ENCODE data around the gene SLC9A4.
"Not testable (repeated sequence)": the region's sequence is repeated elsewhere in the genome, so short reads cannot be mapped to it uniquely, and the experiment has no call there.

SLC9A4 gene

GRCh38 chr2:102550151-102550550 is 77.1 kb downstream of the SLC9A4 start:
- no peak for DNase-seq (ENCODE audit: low spot score)

GRCh38 chr2:102551329-102552096 is 78.5 kb downstream of the SLC9A4 start:
- no peak for DNase-seq (ENCODE audit: low spot score)

GRCh38 chr2:102553601-102554000 is 80.6 kb downstream of the SLC9A4 start:
- no peak for DNase-seq (ENCODE audit: low spot score)

- no peak for DNase-seq (ENCODE audit: low spot score)
These were observed 85.4 kb downstream of the SLC9A4 start for GRCh38 chr2:102558463-102558862.

GRCh38 chr2:102562542-102562941 is 89.5 kb downstream of the SLC9A4 start:
- not testable (repeated sequence) for DNase-seq (ENCODE audit: low spot score)

GRCh38 chr2:102575888-102576287 is 102.9 kb downstream of the SLC9A4 start:
- no peak for DNase-seq (ENCODE audit: low spot score)

- no peak for DNase-seq (ENCODE audit: low spot score)
These were observed 105.3 kb downstream of the SLC9A4 start for GRCh38 chr2:102578376-102578775.

GRCh38 chr2:102581911-102582310 is 108.9 kb downstream of the SLC9A4 start:
- peak; percentile 15 for DNase-seq (ENCODE audit: low spot score)

GRCh38 chr2:102582845-102583244 is 109.8 kb downstream of the SLC9A4 start:
- no peak for DNase-seq (ENCODE audit: low spot score)

Data from pons (tissue), 1 donor.